CD4-positive, alpha-beta T cell treated with Interleukin-4 for 1 hour (primary cell): Measurements from ENCODE around the gene CHADL.
"Not testable (repeated sequence)": the region's sequence is repeated elsewhere in the genome, so short reads cannot be mapped to it uniquely, and the experiment has no call there.

Experiments
- DNase-seq, 2 donors: peaks; one replicate each; pipeline ENCODE4 v3.0.0-alpha.2; 2020 to 2022

CHADL gene

GRCh38 chr22:41181349-41182241 lies 59.1 kb downstream of the CHADL start:
- peak in 1 of 2 donors; percentile 39 for DNase-seq

DNA sequence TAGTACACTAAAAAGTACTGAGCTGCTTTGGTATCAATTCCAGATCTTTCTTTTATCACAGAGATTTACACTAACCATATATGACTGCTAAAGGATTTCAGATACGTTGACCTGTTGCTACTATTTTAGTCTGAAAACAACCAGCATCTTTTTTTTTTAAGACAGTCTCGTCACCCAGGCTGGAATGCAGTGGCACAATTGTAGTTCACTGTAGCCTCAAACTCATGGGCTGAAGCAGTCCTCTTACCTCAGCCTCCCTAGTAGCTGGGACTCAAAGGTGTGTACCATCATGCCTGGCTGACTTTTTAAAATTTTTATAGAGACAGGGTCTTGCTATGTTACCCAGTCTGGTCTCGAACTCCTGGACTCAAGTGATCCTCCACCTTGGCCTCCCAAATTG lies 59.8 kb downstream of the CHADL start:
- DNase-seq, result no peak

DNA sequence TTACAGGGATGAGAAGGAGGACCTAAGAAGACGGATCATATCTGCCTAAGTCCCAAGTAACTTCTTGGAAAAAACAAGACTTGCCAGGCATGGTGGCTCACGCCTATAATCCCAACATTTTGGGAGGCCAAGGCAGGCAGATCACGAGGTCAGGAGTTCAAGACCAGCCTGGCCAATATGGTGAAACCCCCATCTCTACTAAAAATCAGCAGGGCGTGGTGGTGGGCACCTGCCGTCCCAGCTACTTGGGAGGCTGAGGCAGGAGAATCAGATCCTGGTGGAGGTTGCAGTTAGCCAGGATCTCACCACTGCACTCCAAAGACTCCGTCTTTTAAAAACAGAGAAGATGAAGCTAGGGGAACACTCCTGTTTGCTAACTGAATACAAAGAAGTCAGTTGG lies 60.4 kb downstream of the CHADL start:
- not testable (repeated sequence) for DNase-seq
